GM23338 (cell line): ENCODE results near the gene ZNF8. TPM values are rescaled to one million over a fixed set of nuclear protein-coding genes. Genes with fewer than 3 reads are reported as not detected.

Source experiments
- ATAC-seq: fragments of 200-7000 bp; cut with Tn5 transposase; 3 replicates; pipeline ENCODE4 v1.9.1; 2020
- DNase-seq: peaks from one replicate; pipeline ENCODE4 v3.0.0-alpha.2; 2015; ENCODE audit warnings: low spot score
- H2AFZ ChIP-seq: fragments of 200-600 bp; sonication (generic); 2 replicates; pipeline ENCODE4 v1.8.0; 2016; ENCODE audit warnings: antibody characterized with exemption, mild to moderate bottlenecking, moderate library complexity
- H3F3A ChIP-seq: fragments of 200-600 bp; sonication (generic); replicated peaks from 2 replicates; pipeline ENCODE4 v1.8.0; 2017; ENCODE audit warnings: antibody characterized with exemption, mixed run types, low read depth
- H3K27ac ChIP-seq: fragments of 200-600 bp; sonication (generic); 2 replicates; pipeline ENCODE4 v1.6.1; 2016; ENCODE audit warnings: low read depth
- H3K27me3 ChIP-seq: fragments of 200-600 bp; sonication (generic); 2 replicates; pipeline ENCODE4 v1.8.0; 2016; ENCODE audit warnings: mild to moderate bottlenecking, mixed run types, moderate library complexity; ENCODE audit not compliant: insufficient read depth
- H3K36me3 ChIP-seq: fragments of 200-600 bp; sonication (generic); 2 replicates; pipeline ENCODE4 v1.8.0; 2016; ENCODE audit warnings: mild to moderate bottlenecking; ENCODE audit not compliant: insufficient read depth
- H3K4me1 ChIP-seq: fragments of 200-600 bp; sonication (generic); 2 replicates; pipeline ENCODE4 v1.8.0; 2016; ENCODE audit warnings: mild to moderate bottlenecking, moderate library complexity; ENCODE audit not compliant: insufficient read depth
- H3K4me2 ChIP-seq: fragments of 200-600 bp; sonication (generic); 2 replicates; pipeline ENCODE4 v1.7.1; 2017; ENCODE audit warnings: mixed run types
- H3K4me3 ChIP-seq: fragments of 200-600 bp; sonication (generic); 2 replicates; pipeline ENCODE4 v1.6.1; 2016; ENCODE audit warnings: mixed run types
- H3K79me2 ChIP-seq: fragments of 200-600 bp; sonication (generic); replicated peaks from 2 replicates; pipeline ENCODE4 v1.8.0; 2017; ENCODE audit warnings: mild to moderate bottlenecking; ENCODE audit not compliant: insufficient read depth
- H3K9me2 ChIP-seq: fragments of 200-600 bp; sonication (generic); 2 replicates; pipeline ENCODE4 v1.8.0; 2017; ENCODE audit not compliant: insufficient read depth
- H4K20me1 ChIP-seq: fragments of 200-600 bp; sonication (generic); replicated peaks from 2 replicates; pipeline ENCODE4 v1.8.0; 2017; ENCODE audit warnings: mild to moderate bottlenecking; ENCODE audit not compliant: insufficient read depth
- H3K27ac Mint-ChIP-seq: 2 replicates; pipeline ENCODE4 v1.8.0; 2020; ENCODE audit warnings: inconsistent platforms, mild to moderate bottlenecking, moderate library complexity, mixed read lengths
- H3K27me3 Mint-ChIP-seq: 3 replicates; pipeline ENCODE4 v1.8.0; 2022; ENCODE audit warnings: low read depth, mild to moderate bottlenecking, moderate library complexity, mixed read lengths, inconsistent platforms; ENCODE audit not compliant: insufficient read depth, poor library complexity
- H3K36me3 Mint-ChIP-seq: 3 replicates; pipeline ENCODE4 v1.8.0; 2021; ENCODE audit warnings: low read depth, mild to moderate bottlenecking, inconsistent platforms, moderate library complexity, mixed read lengths
- H3K4me1 Mint-ChIP-seq: 3 replicates; pipeline ENCODE4 v1.8.0; 2020; ENCODE audit warnings: mild to moderate bottlenecking, inconsistent platforms, mixed read lengths
- H3K4me3 Mint-ChIP-seq: 3 replicates; pipeline ENCODE4 v1.8.0; 2021; ENCODE audit warnings: moderate library complexity, mild to moderate bottlenecking, inconsistent platforms, mixed read lengths
- H3K9me3 Mint-ChIP-seq: 3 replicates; pipeline ENCODE4 v1.8.0; 2020; ENCODE audit warnings: moderate library complexity, mild to moderate bottlenecking, inconsistent platforms, mixed read lengths
- CTCF ChIP-seq, 2 experiments: fragments of 200-600 bp in 1 of 2; sonication (generic) in 1 of 2; conservative IDR thresholded peaks; 2 replicates each; pipeline versions ENCODE4 v1.5.1 to v1.6.1; 2016 to 2017; ENCODE audit warnings: antibody characterized with exemption in 2 of 2, low read depth in 2 of 2, mild to moderate bottlenecking in 2 of 2, moderate library complexity in 1 of 2
- EZH2 ChIP-seq: fragments of 200-600 bp; sonication (generic); IDR thresholded peaks from one replicate; pipeline ENCODE4 v1.8.0; 2017; ENCODE audit warnings: antibody characterized with exemption, mild to moderate bottlenecking, low read depth; ENCODE audit not compliant: unreplicated experiment
- EZH2phosphoT487 ChIP-seq: fragments of 200-600 bp; sonication (generic); IDR thresholded peaks from one replicate; pipeline ENCODE4 v1.8.1; 2018; ENCODE audit warnings: antibody characterized with exemption; ENCODE audit not compliant: unreplicated experiment
- JUNB ChIP-seq: IDR thresholded peaks from one replicate; pipeline ENCODE4 v1.6.1; 2016; ENCODE audit warnings: antibody characterized with exemption; ENCODE audit not compliant: unreplicated experiment
- POLR2AphosphoS5 ChIP-seq: IDR thresholded peaks from 2 replicates; pipeline ENCODE4 v1.6.1; 2016; ENCODE audit warnings: antibody characterized with exemption, low read depth
- STAT1 ChIP-seq: IDR thresholded peaks from one replicate; pipeline ENCODE4 v1.6.1; 2016; ENCODE audit warnings: antibody characterized with exemption; ENCODE audit not compliant: unreplicated experiment
- ZNF462 ChIP-seq: fragments of 250-450 bp; sonication (Bioruptor Pico); IDR thresholded peaks from 2 replicates; pipeline ENCODE4 v1.5.0; 2020; ENCODE audit warnings: mild to moderate bottlenecking, moderate library complexity
- polyA plus RNA-seq: library from polyadenylated mRNA; unstranded; fragments of >200 nt; fragmentation: Nextera tagmentation; extraction: Ambion mirVana; gene quantifications from 2 replicates; pipeline ENCODE4 v1.2.1, GENCODE V29; 2016
- total RNA-seq: library from RNA; depleted of rRNA; stranded (reverse); fragments of >200 nt; shearing (Covaris generic); gene quantifications from 2 replicates; pipeline ENCODE4 v1.2.3, GENCODE V29; 2014

The ZNF8 gene
- total and polyA plus RNA-seq, 2 experiments from 2014 or later, result 4.3 to 30.3 TPM

- H3K4me1 Mint-ChIP-seq, result peaks cover 2% of the 10 kb centered on the region; the same call in 1 of the 3 replicates
- no peaks in the 10 kb centered on the region; the same call in 2 of the 3 replicates for H3K9me3 Mint-ChIP-seq
- Histone ChIP-seq H3K4me3 (no peak overlapping the region), H3K27me3 (no peaks in the 10 kb centered on the region), H3K27ac (no peak overlapping the region), H3F3A (0 out of 2 replicates have a peak, but pooled peaks cover 9% of the 10 kb centered on the region), H2AFZ (no peak overlapping the region), H4K20me1 (peaks cover 7% of the 10 kb centered on the region; the same call in 1 of the 2 replicates), H3K79me2 (peaks cover 12% of the 10 kb centered on the region), H3K4me1 (peaks cover 10% of the 10 kb centered on the region; the same call in 1 of the 2 replicates), H3K9me2 (no peaks in the 10 kb centered on the region), H3K4me2 (no peak overlapping the region), H3K36me3 (no peaks in the 10 kb centered on the region)
- 0 out of 3 replicates have a peak overlapping the region, but pooled peaks have one; percentile 22 for H3K4me3 Mint-ChIP-seq
- TF ChIP-seq STAT1, result no peak
- no peak for TF ChIP-seq EZH2phosphoT487
- peak; percentile 61 to 76 for TF ChIP-seq CTCF (conservative IDR thresholded peaks at IDR 0.05; ENCODE audit: low read depth in 2 of 2)
- TF ChIP-seq JUNB, result no peak
- TF ChIP-seq ZNF462, result no peak
- no peak for TF ChIP-seq POLR2AphosphoS5
- no peak for TF ChIP-seq EZH2
- H3K36me3 Mint-ChIP-seq, result no peaks in the 10 kb centered on the region
- ATAC-seq (peak; percentile 9), DNase-seq (peak; percentile 83)
- no peak overlapping the region for H3K27ac Mint-ChIP-seq
- H3K27me3 Mint-ChIP-seq, result no peaks in the 10 kb centered on the region
Measured at GRCh38 chr19:58328999-58329398, 50.2 kb downstream of the ZNF8 start.
